HL-60 (cell line): ENCODE data around the gene MIF4GD.
A peak's percentile ranks its signal among the peaks of the same experiment; 100 is the strongest.

Experiments used
- DNase-seq, 2 experiments: peaks; one replicate each; pipeline ENCODE4 v3.0.0-alpha.2; 2010 to 2020; ENCODE audit warnings: low read depth in 1 of 2, low spot score in 1 of 2
- H3K27ac ChIP-seq: fragments of 250-450 bp; sonication (Bioruptor Pico); replicated peaks from 2 replicates; pipeline ENCODE4 v1.5.1; 2020; ENCODE audit warnings: mild to moderate bottlenecking, moderate library complexity
- H3K27me3 ChIP-seq: fragments of 250-450 bp; sonication (Bioruptor Pico); 2 replicates; pipeline ENCODE4 v1.5.1; 2021; ENCODE audit warnings: mild to moderate bottlenecking, moderate library complexity; ENCODE audit not compliant: insufficient read depth, poor library complexity, severe bottlenecking
- H3K4me3 ChIP-seq: replicated peaks from 2 replicates; pipeline ENCODE4 v1.5.1; 2011; ENCODE audit warnings: mild to moderate bottlenecking, control low read depth, low read length; ENCODE audit not compliant: insufficient read depth
- GABPA ChIP-seq: IDR thresholded peaks from 2 replicates; pipeline ENCODE4 v1.6.1; 2012; ENCODE audit warnings: low read depth
- POLR2AphosphoS5 ChIP-seq: IDR thresholded peaks from 2 replicates; pipeline ENCODE4 v1.6.1; 2012; ENCODE audit warnings: low read depth
- SPI1 ChIP-seq: IDR thresholded peaks from 2 replicates; pipeline ENCODE4 v1.6.1; 2012; ENCODE audit warnings: low read depth, mild to moderate bottlenecking, borderline replicate concordance
- long read RNA-seq: library from polyadenylated mRNA; unstranded; transcript quantifications from one replicate; pipeline ENCODE4 v2.0.0, GENCODE V29; 2020
- TF ChIP-seq, protein P1 (sequence below): IDR thresholded peaks from 2 replicates; pipeline ENCODE4 v1.6.1; 2012; ENCODE audit warnings: low read depth; ENCODE audit not compliant: insufficient replicate concordance
- TF ChIP-seq, protein P2 (sequence below): IDR thresholded peaks from one replicate; pipeline ENCODE4 v1.5.1; 2011; ENCODE audit warnings: low read length, control low read depth, inconsistent platforms; ENCODE audit not compliant: insufficient read depth

Gene MIF4GD, protein sequence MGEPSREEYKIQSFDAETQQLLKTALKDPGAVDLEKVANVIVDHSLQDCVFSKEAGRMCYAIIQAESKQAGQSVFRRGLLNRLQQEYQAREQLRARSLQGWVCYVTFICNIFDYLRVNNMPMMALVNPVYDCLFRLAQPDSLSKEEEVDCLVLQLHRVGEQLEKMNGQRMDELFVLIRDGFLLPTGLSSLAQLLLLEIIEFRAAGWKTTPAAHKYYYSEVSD
- long read RNA-seq, transcript MIF4GD-214 (5 exons, 1,230 nt), result minor isoform, 5 of 121 reads
- long read RNA-seq, transcript MIF4GD-202 (6 exons, 1,306 nt), result major isoform, 98 of 121 reads
- long read RNA-seq, transcript MIF4GD-208 (7 exons, 1,419 nt), result minor isoform, 6 of 121 reads
- long read RNA-seq, partial matches to known transcripts, result 2 of 121 reads
- long read RNA-seq, other reads (novel, unspliced or antisense), result 8 of 121 reads

DNA sequence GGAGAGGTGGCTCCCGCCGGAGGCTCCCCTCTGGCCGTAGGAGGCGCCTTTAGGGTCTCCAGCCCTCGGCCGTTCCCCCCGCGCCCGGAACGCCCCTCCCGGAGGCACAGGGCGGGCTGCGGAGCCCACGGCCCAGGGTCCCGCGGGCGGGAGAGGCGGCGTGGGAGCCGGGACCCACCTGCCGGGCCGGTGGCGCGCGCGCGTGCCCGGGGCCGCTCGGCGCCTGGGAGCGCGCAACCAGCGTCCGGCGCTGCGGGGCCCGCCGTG is at the start of gene MIF4GD:
Gene MIF4GD (minus strand): TSS at position 266 of the 267 bp plus-strand sequence. CDS start 1,036 bp downstream, outside the sequence.
- Histone ChIP-seq H3K27me3 (no peaks in the 10 kb centered on the region), H3K4me3 (peak within 1 kb of the TSS; percentile 74), H3K27ac (peak within 1 kb of the TSS; percentile 98)
- no peak for DNase-seq
- TF ChIP-seq, protein P1, sequence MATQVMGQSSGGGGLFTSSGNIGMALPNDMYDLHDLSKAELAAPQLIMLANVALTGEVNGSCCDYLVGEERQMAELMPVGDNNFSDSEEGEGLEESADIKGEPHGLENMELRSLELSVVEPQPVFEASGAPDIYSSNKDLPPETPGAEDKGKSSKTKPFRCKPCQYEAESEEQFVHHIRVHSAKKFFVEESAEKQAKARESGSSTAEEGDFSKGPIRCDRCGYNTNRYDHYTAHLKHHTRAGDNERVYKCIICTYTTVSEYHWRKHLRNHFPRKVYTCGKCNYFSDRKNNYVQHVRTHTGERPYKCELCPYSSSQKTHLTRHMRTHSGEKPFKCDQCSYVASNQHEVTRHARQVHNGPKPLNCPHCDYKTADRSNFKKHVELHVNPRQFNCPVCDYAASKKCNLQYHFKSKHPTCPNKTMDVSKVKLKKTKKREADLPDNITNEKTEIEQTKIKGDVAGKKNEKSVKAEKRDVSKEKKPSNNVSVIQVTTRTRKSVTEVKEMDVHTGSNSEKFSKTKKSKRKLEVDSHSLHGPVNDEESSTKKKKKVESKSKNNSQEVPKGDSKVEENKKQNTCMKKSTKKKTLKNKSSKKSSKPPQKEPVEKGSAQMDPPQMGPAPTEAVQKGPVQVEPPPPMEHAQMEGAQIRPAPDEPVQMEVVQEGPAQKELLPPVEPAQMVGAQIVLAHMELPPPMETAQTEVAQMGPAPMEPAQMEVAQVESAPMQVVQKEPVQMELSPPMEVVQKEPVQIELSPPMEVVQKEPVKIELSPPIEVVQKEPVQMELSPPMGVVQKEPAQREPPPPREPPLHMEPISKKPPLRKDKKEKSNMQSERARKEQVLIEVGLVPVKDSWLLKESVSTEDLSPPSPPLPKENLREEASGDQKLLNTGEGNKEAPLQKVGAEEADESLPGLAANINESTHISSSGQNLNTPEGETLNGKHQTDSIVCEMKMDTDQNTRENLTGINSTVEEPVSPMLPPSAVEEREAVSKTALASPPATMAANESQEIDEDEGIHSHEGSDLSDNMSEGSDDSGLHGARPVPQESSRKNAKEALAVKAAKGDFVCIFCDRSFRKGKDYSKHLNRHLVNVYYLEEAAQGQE, result no peak
- no peak for TF ChIP-seq POLR2AphosphoS5
- TF ChIP-seq, protein P2, sequence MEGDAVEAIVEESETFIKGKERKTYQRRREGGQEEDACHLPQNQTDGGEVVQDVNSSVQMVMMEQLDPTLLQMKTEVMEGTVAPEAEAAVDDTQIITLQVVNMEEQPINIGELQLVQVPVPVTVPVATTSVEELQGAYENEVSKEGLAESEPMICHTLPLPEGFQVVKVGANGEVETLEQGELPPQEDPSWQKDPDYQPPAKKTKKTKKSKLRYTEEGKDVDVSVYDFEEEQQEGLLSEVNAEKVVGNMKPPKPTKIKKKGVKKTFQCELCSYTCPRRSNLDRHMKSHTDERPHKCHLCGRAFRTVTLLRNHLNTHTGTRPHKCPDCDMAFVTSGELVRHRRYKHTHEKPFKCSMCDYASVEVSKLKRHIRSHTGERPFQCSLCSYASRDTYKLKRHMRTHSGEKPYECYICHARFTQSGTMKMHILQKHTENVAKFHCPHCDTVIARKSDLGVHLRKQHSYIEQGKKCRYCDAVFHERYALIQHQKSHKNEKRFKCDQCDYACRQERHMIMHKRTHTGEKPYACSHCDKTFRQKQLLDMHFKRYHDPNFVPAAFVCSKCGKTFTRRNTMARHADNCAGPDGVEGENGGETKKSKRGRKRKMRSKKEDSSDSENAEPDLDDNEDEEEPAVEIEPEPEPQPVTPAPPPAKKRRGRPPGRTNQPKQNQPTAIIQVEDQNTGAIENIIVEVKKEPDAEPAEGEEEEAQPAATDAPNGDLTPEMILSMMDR, result no peak
- TF ChIP-seq SPI1, result no peak
- no peak for TF ChIP-seq GABPA

DNA sequence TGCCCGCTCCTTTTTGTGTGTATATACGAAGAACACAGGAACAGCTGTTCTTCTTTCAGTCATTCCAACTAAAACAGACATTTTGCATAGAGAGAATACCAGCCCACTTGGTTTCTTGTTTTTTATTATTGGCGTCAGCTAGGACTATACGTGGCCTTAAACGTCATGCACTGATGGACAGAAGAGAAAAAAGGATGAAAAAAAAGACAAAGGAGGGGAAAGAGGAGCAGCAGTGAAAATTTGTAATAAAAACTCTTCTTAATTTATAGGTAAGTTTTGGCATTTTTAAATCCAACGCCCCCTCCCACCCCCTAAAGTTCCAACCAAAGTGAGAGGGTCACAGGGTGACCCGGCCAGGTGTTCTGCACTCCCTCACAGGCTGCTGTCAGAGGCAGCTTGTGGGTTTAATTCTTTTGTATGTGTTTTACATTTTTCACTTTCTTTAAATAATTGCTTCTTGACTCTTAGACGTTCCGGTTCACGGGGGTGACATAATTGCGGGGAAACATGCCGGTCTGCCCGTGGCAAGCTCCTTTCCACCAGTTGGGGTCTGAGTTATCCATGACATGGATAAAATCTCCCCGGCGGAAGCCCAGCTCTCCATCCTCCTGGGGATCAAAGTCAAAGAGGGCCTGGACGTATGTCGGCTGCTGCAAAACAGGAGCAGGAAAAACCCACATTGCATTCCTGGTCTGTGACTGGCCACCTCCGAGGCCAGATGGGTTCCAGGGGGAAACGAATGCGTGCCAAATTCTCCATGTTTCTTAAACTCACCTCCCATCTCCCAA is 49.1 kb upstream of the MIF4GD start:
- Histone ChIP-seq H3K27ac (0 out of 2 replicates have a peak overlapping the region, but pooled peaks have one; percentile 0), H3K4me3 (no peak overlapping the region), H3K27me3 (no peaks in the 10 kb centered on the region)
- no peak for DNase-seq
- TF ChIP-seq, protein P2, result no peak
- TF ChIP-seq, protein P1, result no peak
- no peak for TF ChIP-seq POLR2AphosphoS5
- TF ChIP-seq GABPA, result no peak
- TF ChIP-seq SPI1, result no peak

DNA sequence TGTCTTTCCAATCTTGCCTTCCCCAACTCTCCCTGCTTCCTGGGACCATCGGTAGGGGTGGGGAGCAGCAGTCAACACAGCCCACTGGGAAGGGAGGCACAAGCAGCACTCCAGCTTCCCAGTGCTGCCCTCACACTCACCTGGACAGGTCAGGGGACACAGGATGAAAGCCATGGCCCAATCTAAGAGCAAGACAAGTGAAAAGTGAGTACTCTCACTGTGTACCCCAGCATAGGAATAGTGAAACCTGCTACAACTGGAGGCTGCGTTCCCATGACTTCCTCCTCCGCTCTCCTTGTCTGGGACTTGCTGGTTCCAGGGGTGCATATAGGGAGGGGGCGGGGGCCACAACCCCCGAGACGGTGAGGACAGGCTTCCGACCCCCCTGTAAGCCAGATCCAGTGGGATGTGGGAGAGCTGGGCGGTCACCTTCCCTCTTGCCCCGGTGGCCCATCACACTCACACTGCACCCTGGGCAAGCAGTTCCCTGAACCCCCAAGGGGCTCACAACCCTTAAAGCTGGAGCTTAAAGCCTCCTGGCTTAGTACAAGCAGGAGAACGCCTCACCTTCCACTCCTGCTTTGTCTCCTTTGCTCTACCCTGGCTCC is 47.7 kb upstream of the MIF4GD start:
- TF ChIP-seq, protein P1, result no peak
- peak; percentile 59 for TF ChIP-seq POLR2AphosphoS5
- no peak for DNase-seq
- no peaks in the 10 kb centered on the region for H3K27me3 ChIP-seq
- H3K27ac ChIP-seq, result peak overlapping the region; percentile 19; the same call in 1 of the 2 replicates
- no peak overlapping the region for H3K4me3 ChIP-seq
